HepG2 (cell line): Measurements from ENCODE around the gene NR2F6. TPM values are rescaled to one million over a fixed set of nuclear protein-coding genes. Genes with fewer than 3 reads are reported as not detected.
A peak's percentile ranks its signal among the peaks of the same experiment; 100 is the strongest.

Source experiments
- ATAD3A ChIP-seq: sonication (generic); formaldehyde crosslinking; IDR thresholded peaks from 2 replicates; pipeline ENCODE4 v1.4.0; 2020; ENCODE audit warnings: missing genetic modification reagents
- ETV5 ChIP-seq: IDR thresholded peaks from 2 replicates; pipeline ENCODE4 v1.6.1; 2018; ENCODE audit warnings: missing biosample characterization, missing genetic modification reagents, inconsistent platforms, borderline replicate concordance
- FOXO1 ChIP-seq: sonication (generic); formaldehyde crosslinking; IDR thresholded peaks from 2 replicates; pipeline ENCODE4 v1.4.0; 2020; ENCODE audit warnings: missing genetic modification reagents
- MAF1 ChIP-seq: sonication (generic); formaldehyde crosslinking; IDR thresholded peaks from 2 replicates; pipeline ENCODE4 v1.5.0; 2020; ENCODE audit warnings: missing genetic modification reagents, borderline replicate concordance
- MAZ ChIP-seq, 2 experiments: sonication (generic) in 1 of 2; formaldehyde crosslinking in 1 of 2; IDR thresholded peaks; 2 replicates each; pipeline versions ENCODE4 v1.5.0 to v1.6.1; 2012 to 2020; ENCODE audit warnings: low read depth in 2 of 2, mild to moderate bottlenecking in 2 of 2, borderline replicate concordance in 1 of 2, improper control_type of control experiment in 1 of 2, low read length in 1 of 2, missing genetic modification reagents in 1 of 2, moderate library complexity in 1 of 2
- MTA1 ChIP-seq: sonication (generic); formaldehyde crosslinking; IDR thresholded peaks from 2 replicates; pipeline ENCODE4 v1.4.0; 2020; ENCODE audit warnings: missing genetic modification reagents, mild to moderate bottlenecking, borderline replicate concordance
- NFYC ChIP-seq: IDR thresholded peaks from 2 replicates; pipeline ENCODE4 v1.6.1; 2016; ENCODE audit warnings: missing genetic modification reagents, missing compliant biosample characterization
- NKX3-1 ChIP-seq: sonication (generic); formaldehyde crosslinking; IDR thresholded peaks from 2 replicates; pipeline ENCODE4 v1.5.0; 2020; ENCODE audit warnings: missing genetic modification reagents
- NR2F1 ChIP-seq, 2 experiments: fragments of 450-650 bp in 1 of 2; formaldehyde crosslinking in 1 of 2; IDR thresholded peaks; 2 replicates each; pipeline versions ENCODE4 v1.5.0 to v1.6.1; 2016 to 2020; ENCODE audit warnings: mild to moderate bottlenecking in 1 of 2, missing compliant biosample characterization in 1 of 2, missing genetic modification reagents in 1 of 2, moderate library complexity in 1 of 2
- SAFB2 ChIP-seq: sonication (generic); formaldehyde crosslinking; IDR thresholded peaks from 2 replicates; pipeline ENCODE4 v1.5.1; 2020; ENCODE audit warnings: missing genetic modification reagents, low read depth, mild to moderate bottlenecking, borderline replicate concordance
- ZKSCAN1 ChIP-seq: fragments of 150-350 bp; IDR thresholded peaks from 2 replicates; pipeline ENCODE4 v1.6.1; 2014; ENCODE audit warnings: low read length
- ZNF207 ChIP-seq: fragments of 450-650 bp; IDR thresholded peaks from 2 replicates; pipeline ENCODE4 v1.6.1; 2016; ENCODE audit warnings: antibody characterized with exemption, borderline replicate concordance
- ZNF510 ChIP-seq: sonication (generic); formaldehyde crosslinking; IDR thresholded peaks from 2 replicates; pipeline ENCODE4 v1.4.0; 2020; ENCODE audit warnings: low read depth, mild to moderate bottlenecking, missing genetic modification reagents
- ZNF530 ChIP-seq: sonication (generic); formaldehyde crosslinking; IDR thresholded peaks from 2 replicates; pipeline ENCODE4 v1.5.0; 2020; ENCODE audit warnings: low read depth, mild to moderate bottlenecking, missing genetic modification reagents
- ZNF652 ChIP-seq: IDR thresholded peaks from 2 replicates; pipeline ENCODE4 v1.6.1; 2016; ENCODE audit warnings: low read depth, borderline replicate concordance
- ZNF746 ChIP-seq: sonication (generic); formaldehyde crosslinking; IDR thresholded peaks from 2 replicates; pipeline ENCODE4 v1.8.0; 2022; ENCODE audit warnings: mild to moderate bottlenecking, missing genetic modification reagents
- ZNF816 ChIP-seq: sonication (generic); formaldehyde crosslinking; IDR thresholded peaks from 2 replicates; pipeline ENCODE4 v1.8.0; 2022; ENCODE audit warnings: missing genetic modification reagents, mild to moderate bottlenecking, borderline replicate concordance
- ZNF878 ChIP-seq: sonication (generic); formaldehyde crosslinking; IDR thresholded peaks from 2 replicates; pipeline ENCODE4 v1.8.1; 2023; ENCODE audit warnings: mild to moderate bottlenecking, missing genetic modification reagents, moderate library complexity
- polyA plus RNA-seq, 8 experiments: library from polyadenylated mRNA; depleted of rRNA in 3 of 8; stranded (reverse) in 7 of 8; unstranded in 1 of 8; fragments of >200 nt; fragmentation: Illumina TruSeq in 4 of 8; extraction: Trizol in 4 of 8; gene quantifications; 2 replicates each; pipeline versions ENCODE4 v1.2.1 to v1.2.3, GENCODE V29; 2011 to 2016; ENCODE audit warnings: low read depth in 4 of 8, missing spikeins in 1 of 8, mixed read lengths in 1 of 8; ENCODE audit not compliant: insufficient read depth in 1 of 8
- total RNA-seq, 5 experiments: library from RNA; depleted of rRNA; stranded (reverse); fragments of >200 nt; fragmentation: Illumina TruSeq; extraction: Trizol; gene quantifications; 2 replicates each; pipeline ENCODE4 v1.2.3, GENCODE V29; 2016; ENCODE audit warnings: low read depth in 1 of 5
- TF ChIP-seq, protein P1 (sequence below): sonication (generic); formaldehyde crosslinking; IDR thresholded peaks from 2 replicates; pipeline ENCODE4 v1.5.1; 2020; ENCODE audit warnings: missing genetic modification reagents, mild to moderate bottlenecking, borderline replicate concordance
- TF ChIP-seq, protein P2 (sequence below): sonication (generic); formaldehyde crosslinking; IDR thresholded peaks from 2 replicates; pipeline ENCODE4 v1.4.0; 2020; ENCODE audit warnings: missing genetic modification reagents, low read depth, mild to moderate bottlenecking, borderline replicate concordance
- TF ChIP-seq, protein P3 (sequence below): sonication (generic); formaldehyde crosslinking; IDR thresholded peaks from 2 replicates; pipeline ENCODE4 v1.4.0; 2020; ENCODE audit warnings: missing genetic modification reagents
- TF ChIP-seq, protein P4 (sequence below): sonication (generic); formaldehyde crosslinking; conservative IDR thresholded peaks from 2 replicates; pipeline ENCODE4 v1.4.0; 2020; ENCODE audit warnings: mild to moderate bottlenecking, missing genetic modification reagents, moderate library complexity

Gene NR2F6
- total and polyA plus RNA-seq, 2 of the 13 experiments (the other 11 are each of a cell fraction or from before 2014, with no cell fraction given), result 30.9 to 72.4 TPM

DNA sequence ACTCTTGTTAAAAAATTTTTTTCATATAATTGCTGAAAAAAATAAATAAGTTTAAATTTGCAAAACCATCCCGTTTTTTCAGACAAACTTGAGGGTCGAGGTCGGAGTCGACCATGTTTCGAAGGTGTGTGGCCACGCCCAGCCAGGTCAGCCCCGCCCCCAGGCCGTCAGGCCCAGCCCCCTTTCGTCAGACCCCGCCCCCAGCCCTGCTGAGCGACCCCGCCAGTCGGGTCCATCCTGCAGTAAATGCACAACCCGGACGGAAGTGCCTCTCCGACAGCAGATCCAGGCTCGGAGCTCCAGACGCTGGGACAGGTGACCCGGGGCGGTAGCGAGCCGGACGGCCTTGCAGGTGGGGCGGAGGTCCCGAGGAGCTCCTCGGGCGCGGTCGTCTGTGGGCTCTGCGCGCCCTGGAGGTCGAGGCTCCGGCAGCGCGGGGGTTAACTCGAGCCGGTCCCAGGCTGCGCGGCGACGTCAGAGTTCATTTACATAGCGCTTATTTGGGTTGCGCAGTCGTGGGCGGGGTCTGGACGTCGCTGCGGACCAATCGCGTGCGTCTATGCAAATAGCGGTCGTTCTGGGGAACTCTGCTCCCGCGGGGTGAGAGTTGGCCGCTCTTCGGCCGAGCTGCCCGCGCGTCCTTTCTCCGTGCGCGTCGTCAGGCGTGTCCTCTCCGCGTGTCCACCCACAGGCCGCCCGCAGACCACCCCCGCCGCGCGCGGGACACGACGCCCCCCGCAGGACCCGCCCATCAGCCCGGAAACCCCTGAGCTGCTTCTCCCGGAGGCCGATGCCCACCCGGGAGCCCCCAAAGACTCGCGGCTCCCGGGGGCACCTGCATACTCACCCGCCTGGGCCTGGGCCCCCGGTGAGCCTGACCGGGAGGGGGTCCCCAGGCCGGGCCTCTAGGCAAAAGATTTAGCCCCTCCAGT, 19.5 kb downstream of the NR2F6 start, which contains the start of gene OCEL1 (continued):
- TF ChIP-seq MAZ (IDR thresholded peaks at IDR 0.05; ENCODE audit: borderline replicate concordance, low read depth, low read length), result no peak
- peak; percentile 89 for TF ChIP-seq MAZ (CRISPR knock-in tag; IDR thresholded peaks at IDR 0.05; ENCODE audit: low read depth)
- peak; percentile 88 for TF ChIP-seq ZNF816
- 0 out of 2 replicates have a peak, but pooled peaks have one; percentile 20 for TF ChIP-seq MAF1 (CRISPR knock-in tag)
- TF ChIP-seq, protein P1, sequence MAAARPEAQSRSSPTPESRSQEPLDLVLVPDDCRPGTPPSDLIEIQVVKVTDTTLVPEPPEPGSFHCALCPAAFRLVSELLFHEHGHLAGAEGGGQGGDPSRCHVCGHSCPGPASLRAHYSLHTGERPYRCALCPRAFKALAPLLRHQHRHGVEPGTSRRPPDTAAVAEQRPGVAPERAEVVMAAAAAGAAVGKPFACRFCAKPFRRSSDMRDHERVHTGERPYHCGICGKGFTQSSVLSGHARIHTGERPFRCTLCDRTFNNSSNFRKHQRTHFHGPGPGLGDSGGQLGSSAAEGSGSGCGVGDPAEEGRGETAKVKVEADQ (CRISPR knock-in tag), result peak; percentile 65; the same call in 1 of the 2 replicates
- no peak for TF ChIP-seq ZKSCAN1
- TF ChIP-seq NFYC (CRISPR knock-in tag), result peak; percentile 71
- TF ChIP-seq ETV5, result peak; percentile 71
- no peak for TF ChIP-seq NR2F1 (CRISPR knock-in tag; IDR thresholded peaks at IDR 0.05)
- TF ChIP-seq, protein P2, sequence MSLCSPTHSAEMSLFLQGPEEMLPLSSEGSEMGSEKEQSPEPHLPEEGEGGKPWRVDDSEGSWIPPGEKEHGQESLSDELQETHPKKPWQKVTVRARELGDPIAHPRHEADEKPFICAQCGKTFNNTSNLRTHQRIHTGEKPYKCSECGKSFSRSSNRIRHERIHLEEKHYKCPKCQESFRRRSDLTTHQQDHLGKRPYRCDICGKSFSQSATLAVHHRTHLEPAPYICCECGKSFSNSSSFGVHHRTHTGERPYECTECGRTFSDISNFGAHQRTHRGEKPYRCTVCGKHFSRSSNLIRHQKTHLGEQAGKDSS (CRISPR knock-in tag), result no peak
- TF ChIP-seq, protein P3, sequence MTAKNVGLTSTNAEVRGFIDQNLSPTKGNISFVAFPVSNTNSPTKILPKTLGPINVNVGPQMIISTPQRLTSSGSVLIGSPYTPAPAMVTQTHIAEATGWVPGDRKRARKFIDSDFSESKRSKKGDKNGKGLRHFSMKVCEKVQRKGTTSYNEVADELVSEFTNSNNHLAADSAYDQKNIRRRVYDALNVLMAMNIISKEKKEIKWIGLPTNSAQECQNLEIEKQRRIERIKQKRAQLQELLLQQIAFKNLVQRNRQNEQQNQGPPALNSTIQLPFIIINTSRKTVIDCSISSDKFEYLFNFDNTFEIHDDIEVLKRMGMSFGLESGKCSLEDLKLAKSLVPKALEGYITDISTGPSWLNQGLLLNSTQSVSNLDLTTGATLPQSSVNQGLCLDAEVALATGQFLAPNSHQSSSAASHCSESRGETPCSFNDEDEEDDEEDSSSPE (CRISPR knock-in tag), result 0 out of 2 replicates have a peak, but pooled peaks have one; percentile 12
- 0 out of 2 replicates have a peak, but pooled peaks have one; percentile 43 for TF ChIP-seq FOXO1 (CRISPR knock-in tag)
- no peak for TF ChIP-seq ZNF207
- peak; percentile 89 for TF ChIP-seq SAFB2
- peak; percentile 100 for TF ChIP-seq ZNF652 (CRISPR knock-in tag)
- TF ChIP-seq, protein P4, sequence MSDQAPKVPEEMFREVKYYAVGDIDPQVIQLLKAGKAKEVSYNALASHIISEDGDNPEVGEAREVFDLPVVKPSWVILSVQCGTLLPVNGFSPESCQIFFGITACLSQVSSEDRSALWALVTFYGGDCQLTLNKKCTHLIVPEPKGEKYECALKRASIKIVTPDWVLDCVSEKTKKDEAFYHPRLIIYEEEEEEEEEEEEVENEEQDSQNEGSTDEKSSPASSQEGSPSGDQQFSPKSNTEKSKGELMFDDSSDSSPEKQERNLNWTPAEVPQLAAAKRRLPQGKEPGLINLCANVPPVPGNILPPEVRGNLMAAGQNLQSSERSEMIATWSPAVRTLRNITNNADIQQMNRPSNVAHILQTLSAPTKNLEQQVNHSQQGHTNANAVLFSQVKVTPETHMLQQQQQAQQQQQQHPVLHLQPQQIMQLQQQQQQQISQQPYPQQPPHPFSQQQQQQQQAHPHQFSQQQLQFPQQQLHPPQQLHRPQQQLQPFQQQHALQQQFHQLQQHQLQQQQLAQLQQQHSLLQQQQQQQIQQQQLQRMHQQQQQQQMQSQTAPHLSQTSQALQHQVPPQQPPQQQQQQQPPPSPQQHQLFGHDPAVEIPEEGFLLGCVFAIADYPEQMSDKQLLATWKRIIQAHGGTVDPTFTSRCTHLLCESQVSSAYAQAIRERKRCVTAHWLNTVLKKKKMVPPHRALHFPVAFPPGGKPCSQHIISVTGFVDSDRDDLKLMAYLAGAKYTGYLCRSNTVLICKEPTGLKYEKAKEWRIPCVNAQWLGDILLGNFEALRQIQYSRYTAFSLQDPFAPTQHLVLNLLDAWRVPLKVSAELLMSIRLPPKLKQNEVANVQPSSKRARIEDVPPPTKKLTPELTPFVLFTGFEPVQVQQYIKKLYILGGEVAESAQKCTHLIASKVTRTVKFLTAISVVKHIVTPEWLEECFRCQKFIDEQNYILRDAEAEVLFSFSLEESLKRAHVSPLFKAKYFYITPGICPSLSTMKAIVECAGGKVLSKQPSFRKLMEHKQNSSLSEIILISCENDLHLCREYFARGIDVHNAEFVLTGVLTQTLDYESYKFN (CRISPR knock-in tag), result peak; percentile 66; the same call in 1 of the 2 replicates
- TF ChIP-seq MTA1 (CRISPR knock-in tag), result peak; percentile 15; the same call in 1 of the 2 replicates
- no peak for TF ChIP-seq ZNF878 (CRISPR knock-in tag)
- TF ChIP-seq ZNF510 (CRISPR knock-in tag), result peak; percentile 89; the same call in 1 of the 2 replicates
- TF ChIP-seq ZNF746 (CRISPR knock-in tag), result 0 out of 2 replicates have a peak, but pooled peaks have one; percentile 27
- no peak for TF ChIP-seq ZNF530 (CRISPR knock-in tag)
- TF ChIP-seq ATAD3A, result no peak
- TF ChIP-seq NKX3-1 (CRISPR knock-in tag), result no peak
